Amniotic epithelial cell (primary cell): Measurements from ENCODE around the gene TBCK.

Source experiments
- DNase-seq: peaks from one replicate; pipeline ENCODE4 v3.0.0-alpha.2; 2010; ENCODE audit warnings: low read depth

TBCK gene

GRCh38 chr4:106315968-106316772 is at the start of gene TBCK, which contains the start of gene AIMP1:
TSS of gene TBCK (minus strand) at chr4:106316209. CDS start at chr4:106308960, 7,249 bp downstream.
TSS of gene AIMP1 (plus strand) at chr4:106316550. CDS start at chr4:106325010, 8,460 bp downstream.
- DNase-seq = peak; percentile 87

GRCh38 chr4:106365613-106366012 is 49.6 kb upstream of the TBCK start:
- peak; percentile 86 for DNase-seq

GRCh38 chr4:106364282-106364681 is 48.3 kb upstream of the TBCK start:
- DNase-seq = no peak

- DNase-seq = no peak
These were observed 46.2 kb upstream of the TBCK start for GRCh38 chr4:106362086-106362825.

- DNase-seq = peak; percentile 84
These were observed 42.9 kb upstream of the TBCK start for GRCh38 chr4:106358899-106359298.

GRCh38 chr4:106355193-106355592 is 39.2 kb upstream of the TBCK start:
- no peak for DNase-seq

- no peak for DNase-seq
These were observed 37.8 kb upstream of the TBCK start for GRCh38 chr4:106353786-106354185.

- no peak for DNase-seq
These were observed 35.0 kb upstream of the TBCK start for GRCh38 chr4:106351016-106351415.

- no peak for DNase-seq
These were observed 31.2 kb upstream of the TBCK start for GRCh38 chr4:106347167-106347566.

- peak; percentile 63 for DNase-seq
These were observed 28.6 kb upstream of the TBCK start for GRCh38 chr4:106344647-106344970.

- no peak for DNase-seq
These were observed 28.0 kb upstream of the TBCK start for GRCh38 chr4:106343865-106344646.

GRCh38 chr4:106340774-106341173 is 24.8 kb upstream of the TBCK start:
- DNase-seq = no peak

GRCh38 chr4:106339431-106339830 is 23.4 kb upstream of the TBCK start:
- DNase-seq = no peak

- DNase-seq = no peak
These were observed 22.7 kb upstream of the TBCK start for GRCh38 chr4:106338671-106339070.

- no peak for DNase-seq
These were observed 21.9 kb upstream of the TBCK start for GRCh38 chr4:106337916-106338315.

GRCh38 chr4:106336618-106337017 is 20.6 kb upstream of the TBCK start:
- DNase-seq = no peak

- no peak for DNase-seq
These were observed 18.9 kb upstream of the TBCK start for GRCh38 chr4:106334741-106335470.

- no peak for DNase-seq
These were observed 17.2 kb upstream of the TBCK start for GRCh38 chr4:106333186-106333585.

- DNase-seq = peak; percentile 53
These were observed 13.1 kb upstream of the TBCK start for GRCh38 chr4:106329041-106329618.

- DNase-seq = peak; percentile 14
These were observed 9.8 kb upstream of the TBCK start for GRCh38 chr4:106325800-106326199.

GRCh38 chr4:106323119-106323518 is 7.1 kb upstream of the TBCK start:
- DNase-seq = no peak
